HG03064 (cell line): ENCODE results near the gene HES2.
"Not testable (repeated sequence)": the region's sequence is repeated elsewhere in the genome, so short reads cannot be mapped to it uniquely, and the experiment has no call there.

Source experiments
- ATAC-seq: cut with Tn5 transposase; IDR thresholded peaks from one replicate; pipeline ENCODE4 v1.9.1; 2021; ENCODE audit warnings: low read depth; ENCODE audit not compliant: unreplicated experiment

The HES2 gene

DNA sequence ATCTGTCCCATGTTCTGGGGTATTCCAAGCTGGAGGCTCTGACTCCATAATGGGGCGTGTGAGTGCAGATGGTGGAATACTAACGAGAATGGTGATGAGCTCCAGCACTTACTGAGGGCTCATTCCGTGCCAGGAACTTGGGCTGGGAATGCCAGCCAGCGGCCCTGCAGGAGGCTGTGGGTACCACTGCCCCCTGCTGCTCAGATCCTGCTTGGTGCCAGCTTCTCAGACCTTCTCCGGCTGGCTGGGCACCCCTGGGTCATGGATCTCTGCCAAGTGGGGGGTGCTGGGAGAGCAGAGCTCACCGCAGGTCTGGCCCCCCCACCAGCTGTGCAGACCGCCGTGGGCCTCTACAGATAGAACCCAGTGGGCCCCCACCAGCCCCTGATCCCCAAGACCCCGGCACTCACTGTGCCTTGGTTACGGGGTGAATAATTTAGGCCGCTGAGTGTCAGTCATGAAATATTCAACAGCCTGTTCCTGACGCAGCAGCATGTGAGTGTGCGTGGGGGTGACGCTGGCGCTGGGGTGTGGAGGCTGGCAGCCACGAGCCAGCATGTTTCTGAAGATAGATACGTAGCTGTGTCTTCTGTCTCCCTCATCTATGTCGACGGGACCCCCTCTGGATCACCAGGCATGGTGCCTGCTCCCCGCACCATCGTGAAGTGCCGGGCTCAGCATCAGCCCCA lies 17.4 kb upstream of the HES2 start:
- ATAC-seq = not testable (repeated sequence)

DNA sequence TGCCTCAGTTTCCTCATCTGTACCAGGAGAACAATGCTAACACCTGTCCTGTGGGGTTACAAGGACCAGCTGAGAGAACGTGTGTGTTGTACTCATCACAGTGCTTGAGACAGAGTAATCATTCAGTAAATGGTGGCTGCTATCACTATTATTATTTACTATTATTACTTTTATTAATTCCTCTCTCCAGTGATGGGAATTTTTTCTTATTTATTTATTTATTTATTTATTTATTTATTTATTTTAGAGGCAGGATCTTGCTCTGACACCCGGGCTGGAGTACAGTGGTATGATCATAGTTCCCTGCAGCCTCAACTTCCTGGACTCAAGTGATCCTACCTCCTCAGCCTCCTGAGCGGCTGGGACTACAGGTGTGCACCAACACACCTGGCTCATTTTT lies 16.6 kb upstream of the HES2 start:
- ATAC-seq = not testable (repeated sequence)

GRCh38 chr1:6435547-6435946 lies 15.8 kb upstream of the HES2 start:
- no peak for ATAC-seq

DNA sequence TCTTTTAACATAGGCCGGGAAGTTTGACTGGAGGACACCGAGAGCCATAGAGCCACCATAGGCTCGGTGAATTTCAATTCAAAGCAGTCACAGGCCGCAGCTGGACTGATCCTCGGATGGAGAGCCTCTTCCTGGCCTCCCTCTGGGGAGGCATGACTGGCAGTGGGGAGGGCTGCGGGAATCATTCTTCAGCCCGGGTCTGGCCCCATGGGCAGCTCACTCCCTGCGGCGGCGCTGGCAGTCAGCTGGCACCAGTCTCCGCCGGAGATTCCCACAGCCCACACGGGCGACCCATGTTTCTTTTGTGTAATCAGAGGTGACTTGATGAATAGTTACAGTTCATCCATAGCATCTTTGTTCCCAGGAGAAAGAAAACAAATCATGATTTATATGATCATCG lies 15.4 kb upstream of the HES2 start:
- ATAC-seq = no peak

DNA sequence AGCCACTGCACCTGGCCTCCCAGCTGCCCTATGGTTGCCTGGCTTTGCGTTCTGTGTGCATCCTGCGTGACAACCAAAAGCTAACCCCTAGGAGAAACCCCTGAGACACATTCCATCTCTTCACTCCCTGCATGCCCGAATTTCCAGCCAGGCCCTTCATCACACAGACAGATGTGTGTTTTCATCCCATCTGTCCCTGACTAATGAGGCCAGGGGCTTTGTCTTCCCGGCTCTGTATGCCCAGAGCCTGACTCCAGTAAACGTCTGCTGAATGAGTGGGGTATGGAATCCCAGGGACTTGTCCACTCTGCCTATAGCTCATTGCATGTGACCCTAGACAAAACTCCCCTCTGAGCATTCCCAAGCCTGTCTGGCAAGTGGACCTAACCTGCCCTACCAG lies 14.5 kb upstream of the HES2 start:
- no peak for ATAC-seq

DNA sequence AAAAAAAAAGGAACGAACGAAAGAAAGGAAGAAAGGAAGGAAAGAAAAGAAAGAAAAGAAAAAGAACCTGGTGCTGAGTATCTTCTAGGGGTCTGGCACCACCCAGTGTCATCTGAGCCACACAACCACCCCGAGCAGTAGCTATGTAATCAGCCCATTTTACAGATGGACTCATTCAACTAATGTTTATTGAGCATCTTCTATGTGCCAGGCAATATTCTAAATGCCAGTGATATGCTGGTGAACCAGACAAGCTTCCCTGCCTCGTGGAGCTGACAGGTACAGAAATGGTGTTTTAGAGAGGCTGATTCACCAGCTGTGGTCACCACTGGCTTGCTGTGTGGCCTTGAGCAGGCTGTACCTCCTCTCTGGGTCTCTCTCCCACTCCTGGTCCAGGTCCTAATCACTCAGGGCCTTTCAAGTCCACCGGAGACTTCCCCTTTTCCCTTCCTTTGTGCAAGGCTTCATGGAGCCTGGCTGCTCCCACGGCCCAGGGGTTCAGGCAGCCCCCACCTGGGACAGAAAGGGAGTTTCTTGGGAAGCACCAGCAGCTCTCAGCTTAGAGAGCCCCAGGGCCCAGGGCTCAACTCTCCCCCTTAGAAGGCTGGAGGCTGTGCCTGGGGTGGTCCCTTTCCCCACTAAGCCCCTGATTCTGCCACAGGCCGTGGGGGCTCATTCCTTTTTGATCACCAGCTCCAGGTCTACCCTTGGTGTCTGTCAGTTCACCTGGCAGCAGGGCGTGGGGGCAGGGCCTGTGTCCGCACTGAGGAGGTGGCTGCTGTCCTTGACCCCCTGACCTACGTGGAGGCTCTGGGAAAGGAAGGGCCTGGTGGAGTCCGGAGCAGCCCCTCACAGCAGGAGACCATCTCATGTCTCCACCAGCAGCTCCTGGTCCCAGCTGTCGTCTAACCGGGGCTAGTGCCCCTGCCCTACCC lies 12.2 kb upstream of the HES2 start:
- ATAC-seq = not testable (repeated sequence)

- ATAC-seq = not testable (repeated sequence)
Observed at GRCh38 chr1:6429660-6430411, 10.1 kb upstream of the HES2 start.

- ATAC-seq = not testable (repeated sequence)
Observed at GRCh38 chr1:6428453-6428852, 8.7 kb upstream of the HES2 start.

GRCh38 chr1:6427441-6428390 lies 8.0 kb upstream of the HES2 start:
- no peak for ATAC-seq

GRCh38 chr1:6426972-6427350 lies 7.2 kb upstream of the HES2 start:
- no peak for ATAC-seq

- no peak for ATAC-seq
Observed at GRCh38 chr1:6426277-6426971, 6.7 kb upstream of the HES2 start.

DNA sequence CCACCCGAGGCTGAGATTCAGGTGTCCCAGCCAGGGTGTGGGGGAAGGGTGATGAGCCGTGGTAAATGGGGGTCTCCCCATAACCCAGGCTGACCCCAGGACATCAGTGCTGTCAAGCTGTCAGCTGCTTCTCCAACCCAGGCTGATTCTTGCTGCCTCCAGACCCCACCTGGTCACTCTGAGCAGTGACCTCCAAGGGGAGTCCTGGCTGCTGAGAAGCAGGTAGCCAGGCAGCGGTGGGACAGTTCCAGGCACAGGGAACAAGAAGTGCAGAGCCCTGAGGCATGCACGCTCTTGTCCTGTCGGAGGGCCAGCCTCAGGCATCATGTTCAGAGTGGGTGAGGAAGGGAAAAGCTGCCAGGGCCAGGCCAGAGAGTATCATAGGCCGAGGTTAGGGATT lies 5.9 kb upstream of the HES2 start:
- ATAC-seq = no peak

DNA sequence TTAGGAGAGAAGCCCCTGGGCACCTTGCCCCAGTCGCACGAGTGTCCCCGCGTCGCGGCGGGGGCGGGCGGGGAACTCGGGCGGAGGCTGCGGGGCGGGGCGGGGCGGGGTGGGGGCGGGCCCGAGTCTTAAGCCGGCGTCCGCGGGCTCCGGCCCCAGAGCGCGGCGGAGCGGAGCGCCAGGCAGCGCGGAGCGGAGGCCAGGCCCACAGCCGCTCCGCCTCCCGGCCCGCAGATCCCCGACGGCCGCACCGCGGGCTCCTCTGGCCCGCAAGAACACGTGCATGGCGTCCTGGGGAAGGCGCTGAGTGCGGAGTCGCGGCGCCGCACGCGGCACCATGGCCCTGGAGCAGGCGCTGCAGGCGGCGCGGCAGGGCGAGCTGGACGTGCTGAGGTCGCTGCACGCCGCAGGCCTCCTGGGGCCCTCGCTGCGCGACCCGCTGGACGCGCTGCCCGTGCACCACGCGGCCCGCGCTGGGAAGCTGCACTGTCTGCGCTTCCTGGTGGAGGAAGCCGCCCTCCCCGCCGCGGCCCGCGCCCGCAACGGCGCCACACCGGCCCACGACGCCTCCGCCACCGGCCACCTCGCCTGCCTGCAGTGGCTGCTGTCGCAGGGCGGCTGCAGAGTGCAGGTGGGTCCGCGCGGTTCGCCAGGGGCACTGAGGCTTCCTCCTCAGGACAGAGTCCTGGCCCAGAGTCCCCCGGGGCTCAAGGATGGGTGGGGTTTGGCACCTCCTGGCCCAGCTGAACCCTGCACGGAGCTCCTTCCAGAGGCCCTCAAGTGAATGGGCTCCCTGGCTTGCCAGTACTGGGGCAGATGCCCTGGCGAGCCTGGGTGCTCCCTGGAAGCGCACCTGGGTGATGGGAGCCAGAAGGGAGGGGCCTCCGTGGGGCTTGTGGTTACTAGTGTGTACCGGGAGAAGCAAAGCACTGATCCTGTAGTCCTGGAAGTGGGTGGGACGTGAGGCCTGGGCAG lies 5.2 kb upstream of the HES2 start, which contains the start of gene ESPN:
ESPN (plus strand) TSS at position 158 of the 975 bp plus-strand sequence; CDS start at position 338, 180 bp downstream.
- ATAC-seq = no peak

DNA sequence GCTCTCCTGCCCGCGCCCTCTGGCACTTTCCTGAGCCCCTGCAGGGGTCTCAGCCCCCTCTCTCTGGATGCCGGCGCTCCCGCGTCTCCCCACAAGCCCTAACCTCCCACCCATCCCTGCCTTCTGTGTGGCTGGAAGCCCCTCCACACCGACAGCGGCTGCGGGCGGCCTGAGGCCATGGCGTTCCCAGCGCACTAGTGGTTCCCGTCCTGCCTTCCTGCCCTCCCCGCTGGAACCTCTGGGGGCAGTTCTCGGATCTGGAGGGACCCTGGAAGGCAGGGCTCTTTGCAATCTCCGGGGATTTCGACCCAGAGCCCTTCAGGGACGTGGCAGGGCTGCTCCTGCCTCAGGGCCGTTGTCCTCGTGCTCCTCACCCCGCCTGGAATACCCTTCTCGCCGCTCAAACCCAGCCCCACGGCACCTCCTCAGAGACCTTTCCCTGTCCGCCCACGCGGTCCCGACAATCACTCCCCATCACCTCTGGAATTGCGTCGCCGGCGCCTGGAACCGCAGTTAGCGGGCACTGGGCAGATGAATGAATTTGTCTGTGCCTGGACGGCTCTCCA lies 4.4 kb upstream of the HES2 start:
- ATAC-seq = no peak

DNA sequence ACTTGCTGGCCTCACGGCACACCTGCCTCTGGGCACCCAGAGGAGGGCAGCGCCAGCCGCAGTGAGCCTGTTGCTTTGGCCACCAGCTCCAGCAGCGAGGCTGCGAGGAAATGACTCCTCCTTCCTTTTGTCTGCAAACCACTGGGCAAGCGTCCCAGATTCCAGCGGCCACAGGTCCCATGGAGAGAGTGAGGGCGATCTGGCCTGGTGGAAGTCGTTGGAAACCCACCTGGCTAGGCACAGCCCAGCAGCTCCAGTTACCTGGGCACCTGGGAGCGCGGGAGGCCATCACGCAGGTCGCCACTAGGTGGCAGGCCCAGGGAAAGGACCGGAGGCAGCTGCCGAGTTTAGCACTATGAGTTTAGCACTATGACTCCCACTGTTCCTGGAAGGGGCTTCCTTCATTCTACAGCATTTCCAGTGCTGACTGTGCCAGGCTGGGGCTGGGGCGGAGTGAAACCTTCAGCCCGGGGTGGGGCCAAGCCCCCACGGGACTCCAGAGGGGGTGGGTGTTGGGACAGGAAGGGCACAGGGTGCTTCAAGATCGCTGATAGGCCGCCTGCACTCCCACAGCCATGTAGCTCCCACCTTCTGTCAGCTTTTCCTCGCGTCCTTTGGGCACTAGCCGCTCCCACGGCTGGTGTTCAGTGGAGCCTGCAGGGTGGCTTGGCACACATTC lies 3.7 kb upstream of the HES2 start:
- no peak for ATAC-seq

DNA sequence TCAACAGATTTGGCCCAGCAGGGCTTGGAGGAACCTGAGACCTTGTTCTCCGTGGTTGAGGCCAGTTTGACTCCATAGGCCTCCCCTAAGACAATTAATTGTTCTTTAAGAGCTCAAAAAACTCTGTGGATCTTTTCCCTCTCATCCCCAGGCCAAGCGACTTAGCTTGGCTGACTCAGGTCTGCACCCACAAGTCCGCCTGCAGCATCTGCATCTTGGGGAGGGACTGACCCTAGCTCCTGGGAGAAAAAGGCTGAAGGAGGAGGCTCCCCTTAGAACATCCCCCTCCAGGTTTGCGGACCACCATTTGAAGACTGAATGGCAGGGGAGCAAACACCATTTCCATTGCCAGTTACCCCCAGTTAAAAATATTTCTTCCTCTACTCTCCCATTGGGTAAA lies 1.5 kb upstream of the HES2 start:
- no peak for ATAC-seq

DNA sequence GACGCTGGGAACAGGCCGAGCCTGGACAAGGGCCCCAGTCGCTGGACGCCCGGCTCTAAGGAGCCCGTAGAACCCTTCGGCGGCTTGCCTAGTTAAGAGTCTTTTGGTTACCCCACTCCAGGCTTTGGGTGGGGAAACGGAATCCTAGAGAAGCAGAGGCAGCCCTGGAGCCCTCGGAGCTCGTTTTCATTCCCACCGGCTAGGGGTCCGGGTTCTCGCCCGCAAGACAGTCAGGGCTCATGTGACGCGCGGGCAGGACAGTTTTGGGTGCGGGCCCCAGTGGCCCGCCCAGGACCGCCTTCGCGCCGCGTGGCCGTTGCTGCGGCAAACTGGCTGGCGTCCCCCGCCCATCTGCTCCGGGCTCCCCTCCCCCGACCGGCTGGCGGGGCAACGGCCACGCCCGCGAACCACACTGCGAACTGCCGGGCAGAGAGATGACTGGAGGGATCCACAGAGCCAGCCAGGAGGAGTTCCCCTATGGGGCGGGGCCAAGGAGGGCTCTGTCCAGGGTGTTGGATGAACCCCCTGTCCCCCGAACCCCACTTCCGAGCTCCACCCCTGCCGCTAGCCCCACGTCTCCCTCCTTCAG lies 829 bp upstream of the HES2 start:
- ATAC-seq = no peak
